Measurements from ENCODE around the gene TBC1D10A. TPM values are rescaled to one million over a fixed set of nuclear protein-coding genes. Genes with fewer than 3 reads are reported as not detected.

TBC1D10A gene
- polyA plus RNA-seq, 1 donor (not counting 4 experiments of a cell fraction or from before 2014, with no cell fraction given), result 17.8 TPM

DNA sequence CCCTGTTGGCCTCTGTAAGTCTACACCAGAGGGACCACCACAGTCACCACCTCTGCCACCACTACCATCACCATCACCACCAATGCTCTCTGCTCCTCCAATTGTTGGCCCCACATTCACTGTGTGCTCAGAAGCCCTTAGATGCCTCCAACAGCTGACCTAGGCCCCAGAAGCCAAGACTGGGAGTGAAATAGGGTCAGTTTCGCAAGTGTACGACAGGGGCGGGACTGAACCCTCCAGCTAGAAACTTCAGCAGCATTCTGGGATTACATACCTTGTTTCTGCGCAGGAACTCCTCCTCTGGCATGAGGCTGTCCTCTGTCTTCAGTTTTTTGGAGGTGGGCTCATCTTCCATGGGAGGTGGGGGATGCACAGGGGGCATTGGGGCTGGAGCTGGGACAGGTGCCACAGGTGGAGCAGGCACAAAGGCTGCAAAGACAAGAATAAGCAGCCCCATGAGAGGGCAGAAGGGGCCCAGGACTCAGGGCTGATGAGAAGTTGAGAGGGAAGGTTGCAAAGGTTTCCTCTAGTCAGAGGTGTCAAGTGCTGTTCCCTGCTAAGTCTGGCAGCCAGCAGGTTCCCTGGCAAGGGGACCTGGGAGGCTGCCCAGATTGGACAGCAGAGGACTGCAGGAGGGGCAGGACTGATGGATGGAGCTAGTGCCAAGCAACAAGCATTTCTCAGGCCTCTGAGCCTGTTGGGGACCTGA, 10.2 kb upstream of the TBC1D10A start:
- TF ChIP-seq EZH2 (IDR thresholded peaks at IDR 0.05; ENCODE audit: low read length), result no peak
- TF ChIP-seq, protein P1, sequence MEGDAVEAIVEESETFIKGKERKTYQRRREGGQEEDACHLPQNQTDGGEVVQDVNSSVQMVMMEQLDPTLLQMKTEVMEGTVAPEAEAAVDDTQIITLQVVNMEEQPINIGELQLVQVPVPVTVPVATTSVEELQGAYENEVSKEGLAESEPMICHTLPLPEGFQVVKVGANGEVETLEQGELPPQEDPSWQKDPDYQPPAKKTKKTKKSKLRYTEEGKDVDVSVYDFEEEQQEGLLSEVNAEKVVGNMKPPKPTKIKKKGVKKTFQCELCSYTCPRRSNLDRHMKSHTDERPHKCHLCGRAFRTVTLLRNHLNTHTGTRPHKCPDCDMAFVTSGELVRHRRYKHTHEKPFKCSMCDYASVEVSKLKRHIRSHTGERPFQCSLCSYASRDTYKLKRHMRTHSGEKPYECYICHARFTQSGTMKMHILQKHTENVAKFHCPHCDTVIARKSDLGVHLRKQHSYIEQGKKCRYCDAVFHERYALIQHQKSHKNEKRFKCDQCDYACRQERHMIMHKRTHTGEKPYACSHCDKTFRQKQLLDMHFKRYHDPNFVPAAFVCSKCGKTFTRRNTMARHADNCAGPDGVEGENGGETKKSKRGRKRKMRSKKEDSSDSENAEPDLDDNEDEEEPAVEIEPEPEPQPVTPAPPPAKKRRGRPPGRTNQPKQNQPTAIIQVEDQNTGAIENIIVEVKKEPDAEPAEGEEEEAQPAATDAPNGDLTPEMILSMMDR (optimal IDR thresholded peaks at IDR 0.05 in 1 of 3, IDR thresholded peaks at IDR 0.05 in 1 of 3, conservative IDR thresholded peaks at IDR 0.05 in 1 of 3; ENCODE audit: extremely low read depth in 1 of 3, insufficient read depth in 2 of 3, low read length in 3 of 3), result no peak
- no peak for DNase-seq (ENCODE audit: low read depth, low spot score)

DNA sequence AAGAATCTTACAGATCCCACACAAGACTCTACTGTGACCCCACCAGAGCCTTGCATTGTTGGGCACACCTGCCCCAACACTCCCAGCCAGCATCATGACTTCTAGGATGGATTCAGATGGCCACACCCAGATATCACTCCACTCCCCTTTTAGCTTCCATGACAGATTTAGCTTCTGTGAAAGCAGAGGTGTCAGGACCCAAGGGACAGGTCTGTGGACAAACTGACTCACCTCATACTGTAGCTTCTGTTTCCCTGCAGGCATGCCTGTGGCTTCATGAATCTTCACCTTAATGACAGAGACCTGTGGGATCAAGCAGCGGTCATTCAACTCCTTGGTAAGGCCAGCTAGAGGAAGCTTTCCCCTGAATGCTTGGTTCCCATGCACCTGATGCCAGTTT, 8.5 kb upstream of the TBC1D10A start:
- FAIRE-seq (no peak), DNase-seq (ENCODE audit: low read depth, low spot score) (no peak)
- TF ChIP-seq, protein P1 (optimal IDR thresholded peaks at IDR 0.05 in 1 of 3, IDR thresholded peaks at IDR 0.05 in 1 of 3, conservative IDR thresholded peaks at IDR 0.05 in 1 of 3; ENCODE audit: extremely low read depth in 1 of 3, insufficient read depth in 2 of 3, low read length in 3 of 3), result no peak
- H3K9ac ChIP-seq (ENCODE audit: control insufficient read depth, extremely low read depth, insufficient read depth, low read length), result no peak overlapping the region
- H3K4me2 ChIP-seq (ENCODE audit: control insufficient read depth, extremely low read depth, insufficient read depth, low read depth, low read length), result no peak overlapping the region
- no peaks in the 10 kb centered on the region for H4K20me1 ChIP-seq (ENCODE audit: control insufficient read depth, extremely low read depth, insufficient read depth, low read length)
- peaks cover 47 to 59% of the 10 kb centered on the region in 2 experiments for H3K36me3 ChIP-seq (ENCODE audit: control insufficient read depth in 2 of 2, extremely low read depth in 1 of 2, insufficient read depth in 2 of 2, low read length in 2 of 2)
- no peak overlapping the region for H2AFZ ChIP-seq (ENCODE audit: control insufficient read depth, low read length)
- no peak overlapping the region for H3K4me3 ChIP-seq (ENCODE audit: control insufficient read depth in 2 of 3, extremely low read depth in 1 of 3, insufficient read depth in 2 of 3, low read depth in 1 of 3, low read length in 3 of 3)
- H3K9me3 ChIP-seq (ENCODE audit: control insufficient read depth, low read depth, low read length), result no peaks in the 10 kb centered on the region
- peaks cover 3% of the 10 kb centered on the region for H3K4me1 ChIP-seq (ENCODE audit: control insufficient read depth, extremely low read depth, insufficient read depth, low read length)
- dilution Hi-C loops (cut with MboI; ENCODE audit: extremely low pct_ligation_motif_present, low sequenced_read_pairs), result no loop called here
- no peaks in the 10 kb centered on the region for H3K79me2 ChIP-seq (ENCODE audit: control insufficient read depth, insufficient read depth, low read length)
- H3K27ac ChIP-seq (ENCODE audit: control insufficient read depth, insufficient read depth, low read length), result no peak overlapping the region
- H3K27me3 ChIP-seq (ENCODE audit: control insufficient read depth, extremely low read depth, insufficient read depth, low read length), result no peaks in the 10 kb centered on the region
- no peaks in the 10 kb centered on the region for H3K9me1 ChIP-seq (ENCODE audit: control insufficient read depth, extremely low read depth, insufficient read depth, low read length)

More for the DNA sequence above, 10.2 kb upstream of the TBC1D10A start:
- Histone ChIP-seq H3K4me2 (ENCODE audit: control insufficient read depth, extremely low read depth, insufficient read depth, low read depth, low read length) (no peak overlapping the region), H2AFZ (ENCODE audit: control insufficient read depth, low read length) (no peak overlapping the region), H4K20me1 (ENCODE audit: control insufficient read depth, extremely low read depth, insufficient read depth, low read length) (no peaks in the 10 kb centered on the region), H3K27ac (ENCODE audit: control insufficient read depth, insufficient read depth, low read length) (no peak overlapping the region), H3K9me1 (ENCODE audit: control insufficient read depth, extremely low read depth, insufficient read depth, low read length) (no peaks in the 10 kb centered on the region), H3K27me3 (ENCODE audit: control insufficient read depth, extremely low read depth, insufficient read depth, low read length) (no peaks in the 10 kb centered on the region), H3K36me3 (ENCODE audit: control insufficient read depth in 2 of 2, extremely low read depth in 1 of 2, insufficient read depth in 2 of 2, low read length in 2 of 2) (peaks cover 59 to 66% of the 10 kb centered on the region in 2 experiments), H3K9me3 (ENCODE audit: control insufficient read depth, low read depth, low read length) (no peaks in the 10 kb centered on the region), H3K9ac (ENCODE audit: control insufficient read depth, extremely low read depth, insufficient read depth, low read length) (no peak overlapping the region), H3K79me2 (ENCODE audit: control insufficient read depth, insufficient read depth, low read length) (no peaks in the 10 kb centered on the region), H3K4me3 (ENCODE audit: control insufficient read depth in 2 of 3, extremely low read depth in 1 of 3, insufficient read depth in 2 of 3, low read depth in 1 of 3, low read length in 3 of 3) (no peak overlapping the region), H3K4me1 (ENCODE audit: control insufficient read depth, extremely low read depth, insufficient read depth, low read length) (no peaks in the 10 kb centered on the region)
- FAIRE-seq, result no peak
- dilution Hi-C loops (cut with MboI; ENCODE audit: extremely low pct_ligation_motif_present, low sequenced_read_pairs), result no loop called here

Measured in keratinocyte (primary cell).